Activated CD4-positive, alpha-beta T cell treated with anti-CD3 and anti-CD28 coated beads, Interleukin-2, amount 50 U/mL, for 24 hours (primary cell): Measurements from ENCODE around the gene ERI2.
A peak's percentile ranks its signal among the peaks of the same experiment; 100 is the strongest.
"Not testable (repeated sequence)": the region's sequence is repeated elsewhere in the genome, so short reads cannot be mapped to it uniquely, and the experiment has no call there.

Experiments
- DNase-seq, 2 donors: peaks; one replicate each; pipeline ENCODE4 v3.0.0-alpha.2; 2020; ENCODE audit warnings: low read depth in 1 of 2, low spot score in 1 of 2

Gene ERI2

GRCh38 chr16:20765732-20766131 lies 40.5 kb downstream of the ERI2 start:
- no peak for DNase-seq

GRCh38 chr16:20764448-20764847 lies 41.8 kb downstream of the ERI2 start:
- not testable (repeated sequence) for DNase-seq

- peak in 1 of 2 donors; percentile 60 for DNase-seq
Observed at GRCh38 chr16:20763461-20764232, 42.6 kb downstream of the ERI2 start, which contains the start of gene ACSM3. Gene ACSM3, plus strand, starts transcription at chr16:20764014. Its CDS starts 6,021 bp downstream, at chr16:20770035.

- no peak for DNase-seq
Observed at GRCh38 chr16:20762404-20763123, 43.7 kb downstream of the ERI2 start.

GRCh38 chr16:20761175-20761574 lies 45.1 kb downstream of the ERI2 start:
- no peak for DNase-seq

- DNase-seq, result no peak
Observed at GRCh38 chr16:20760346-20760745, 45.9 kb downstream of the ERI2 start.

- not testable (repeated sequence) for DNase-seq
Observed at GRCh38 chr16:20755799-20756198, 50.5 kb downstream of the ERI2 start.

- no peak for DNase-seq
Observed at GRCh38 chr16:20755238-20755637, 51.0 kb downstream of the ERI2 start.

- DNase-seq, result no peak
Observed at GRCh38 chr16:20753727-20754126, 52.5 kb downstream of the ERI2 start.

- no peak for DNase-seq
Observed at GRCh38 chr16:20750558-20750957, 55.7 kb downstream of the ERI2 start.

- no peak for DNase-seq
Observed at GRCh38 chr16:20749474-20749873, 56.8 kb downstream of the ERI2 start.

- no peak for DNase-seq
Observed at GRCh38 chr16:20747030-20747816, 59.0 kb downstream of the ERI2 start.

- no peak for DNase-seq
Observed at GRCh38 chr16:20746461-20746860, 59.8 kb downstream of the ERI2 start.
